Mononuclear cell (primary cell): ENCODE measurements around the gene KCTD15. TPM values are rescaled to one million over a fixed set of nuclear protein-coding genes. Genes with fewer than 3 reads are reported as not detected.

Experiments
- H3K27me3 ChIP-seq: 2 replicates; pipeline ENCODE4 v1.6.0; 2011; ENCODE audit warnings: low read length, control low read depth; ENCODE audit not compliant: insufficient read depth
- H3K4me1 ChIP-seq: 2 replicates; pipeline ENCODE4 v1.5.1; 2011; ENCODE audit warnings: mild to moderate bottlenecking, low read length, control low read depth; ENCODE audit not compliant: insufficient read depth
- H3K4me3 ChIP-seq: 2 replicates; pipeline ENCODE4 v1.5.1; 2011; ENCODE audit warnings: mild to moderate bottlenecking, low read length, moderate library complexity
- H3K9me3 ChIP-seq: 2 replicates; pipeline ENCODE4 v1.5.1; 2011; ENCODE audit warnings: low read depth, mild to moderate bottlenecking, control low read depth, low read length
- total RNA-seq: library from RNA; depleted of rRNA; stranded (reverse); fragments of >200 nt; gene quantifications from one replicate; pipeline ENCODE4 v1.2.3, GENCODE V29; 2012

Gene KCTD15
- total RNA-seq, 1 donor: 10.3 TPM

DNA sequence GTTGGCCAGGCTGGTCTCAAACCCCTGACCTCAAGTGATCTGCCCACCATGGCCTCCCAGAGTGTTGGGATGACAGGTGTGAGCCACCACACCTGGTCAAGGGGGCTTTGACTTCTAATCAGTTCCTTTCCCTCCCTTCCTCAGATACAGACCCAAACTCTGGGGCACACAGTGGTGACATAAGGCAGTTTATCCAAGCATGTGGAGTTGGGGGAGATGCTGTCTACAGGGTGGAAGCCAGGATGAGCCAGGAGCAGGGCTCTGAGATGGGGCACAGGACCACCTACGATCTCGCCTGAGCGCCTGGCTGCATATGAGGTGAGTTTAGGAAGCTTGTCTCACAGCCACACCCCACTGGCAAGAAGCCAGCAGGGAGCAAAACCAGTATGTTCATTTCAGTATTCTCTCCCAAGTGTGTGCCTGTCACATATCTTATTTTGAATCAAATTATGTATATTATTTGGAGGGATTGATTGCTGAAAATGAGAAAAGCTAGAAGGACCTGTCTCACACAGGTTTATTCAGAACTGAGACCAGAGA, 67.7 kb downstream of the KCTD15 start:
- Histone ChIP-seq H3K9me3 (no peaks in the 10 kb centered on the region), H3K4me1 (no peaks in the 10 kb centered on the region), H3K4me3 (no peak overlapping the region), H3K27me3 (no peaks in the 10 kb centered on the region)

DNA sequence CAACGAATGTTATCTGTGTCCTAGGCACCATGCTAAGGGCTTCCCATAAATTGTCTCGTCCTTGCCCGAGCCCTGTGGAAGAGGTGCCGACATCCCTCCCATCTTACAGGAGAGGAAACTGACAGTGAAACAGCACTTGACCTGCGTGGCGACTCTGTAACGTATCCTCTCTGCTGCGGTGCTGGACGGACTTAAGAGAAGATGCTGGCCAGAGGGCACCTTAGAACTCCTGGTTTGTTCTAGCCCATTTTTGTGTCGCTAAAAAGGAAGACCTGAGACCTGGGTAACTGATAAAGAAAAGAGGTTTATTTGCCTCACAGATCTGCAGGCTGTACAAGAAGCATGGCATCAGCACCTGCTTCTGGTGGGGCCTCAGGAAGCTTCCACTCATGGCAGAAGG, 68.6 kb downstream of the KCTD15 start:
- H3K4me3 ChIP-seq: no peak overlapping the region
- no peaks in the 10 kb centered on the region for H3K4me1 ChIP-seq
- no peaks in the 10 kb centered on the region for H3K27me3 ChIP-seq
- H3K9me3 ChIP-seq: no peaks in the 10 kb centered on the region

Other genes starting within 250 kb of the KCTD15 start
- gene CHST8, start 174.9 kb upstream of the KCTD15 start, total RNA-seq: 0.84 TPM